ENCODE measurements around the gene MKI67. TPM values are rescaled to one million over a fixed set of nuclear protein-coding genes. Genes with fewer than 3 reads are reported as not detected.

The MKI67 gene
- total RNA-seq, 1 donor from 2014 or later, result 5.6 TPM

- Histone ChIP-seq H3K27me3 (ENCODE audit: control insufficient read depth, insufficient read depth, low read length) (no peaks in the 10 kb centered on the region), H3K4me3 (ENCODE audit: low read depth, low read length) (no peak overlapping the region), H3K36me3 (ENCODE audit: control insufficient read depth, insufficient read depth, low read length) (no peaks in the 10 kb centered on the region)
- no peak for DNase-seq (ENCODE audit: low read depth)
- TF ChIP-seq, protein P1, sequence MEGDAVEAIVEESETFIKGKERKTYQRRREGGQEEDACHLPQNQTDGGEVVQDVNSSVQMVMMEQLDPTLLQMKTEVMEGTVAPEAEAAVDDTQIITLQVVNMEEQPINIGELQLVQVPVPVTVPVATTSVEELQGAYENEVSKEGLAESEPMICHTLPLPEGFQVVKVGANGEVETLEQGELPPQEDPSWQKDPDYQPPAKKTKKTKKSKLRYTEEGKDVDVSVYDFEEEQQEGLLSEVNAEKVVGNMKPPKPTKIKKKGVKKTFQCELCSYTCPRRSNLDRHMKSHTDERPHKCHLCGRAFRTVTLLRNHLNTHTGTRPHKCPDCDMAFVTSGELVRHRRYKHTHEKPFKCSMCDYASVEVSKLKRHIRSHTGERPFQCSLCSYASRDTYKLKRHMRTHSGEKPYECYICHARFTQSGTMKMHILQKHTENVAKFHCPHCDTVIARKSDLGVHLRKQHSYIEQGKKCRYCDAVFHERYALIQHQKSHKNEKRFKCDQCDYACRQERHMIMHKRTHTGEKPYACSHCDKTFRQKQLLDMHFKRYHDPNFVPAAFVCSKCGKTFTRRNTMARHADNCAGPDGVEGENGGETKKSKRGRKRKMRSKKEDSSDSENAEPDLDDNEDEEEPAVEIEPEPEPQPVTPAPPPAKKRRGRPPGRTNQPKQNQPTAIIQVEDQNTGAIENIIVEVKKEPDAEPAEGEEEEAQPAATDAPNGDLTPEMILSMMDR (IDR thresholded peaks at IDR 0.05; ENCODE audit: insufficient read depth, low read length, poor library complexity, severe bottlenecking), result no peak
These were observed 65.6 kb downstream of the MKI67 start for GRCh38 chr10:128060341-128061250.

DNA sequence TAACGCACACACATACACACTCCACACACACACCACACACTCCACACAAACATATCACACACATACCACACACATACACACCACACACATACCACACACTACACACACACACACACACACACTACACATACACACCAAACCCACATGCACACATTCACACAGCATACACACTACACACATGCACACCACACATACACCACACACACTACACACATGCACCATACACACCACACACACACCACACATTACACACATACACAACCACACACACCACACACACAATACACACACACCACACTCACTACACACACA, 66.3 kb downstream of the MKI67 start:
- DNase-seq (ENCODE audit: low read depth), result no peak
- no peaks in the 10 kb centered on the region for H3K36me3 ChIP-seq (ENCODE audit: control insufficient read depth, insufficient read depth, low read length)
- TF ChIP-seq, protein P1 (IDR thresholded peaks at IDR 0.05; ENCODE audit: insufficient read depth, low read length, poor library complexity, severe bottlenecking), result no peak
- H3K4me3 ChIP-seq (ENCODE audit: low read depth, low read length), result no peak overlapping the region
- H3K27me3 ChIP-seq (ENCODE audit: control insufficient read depth, insufficient read depth, low read length), result no peaks in the 10 kb centered on the region

DNA sequence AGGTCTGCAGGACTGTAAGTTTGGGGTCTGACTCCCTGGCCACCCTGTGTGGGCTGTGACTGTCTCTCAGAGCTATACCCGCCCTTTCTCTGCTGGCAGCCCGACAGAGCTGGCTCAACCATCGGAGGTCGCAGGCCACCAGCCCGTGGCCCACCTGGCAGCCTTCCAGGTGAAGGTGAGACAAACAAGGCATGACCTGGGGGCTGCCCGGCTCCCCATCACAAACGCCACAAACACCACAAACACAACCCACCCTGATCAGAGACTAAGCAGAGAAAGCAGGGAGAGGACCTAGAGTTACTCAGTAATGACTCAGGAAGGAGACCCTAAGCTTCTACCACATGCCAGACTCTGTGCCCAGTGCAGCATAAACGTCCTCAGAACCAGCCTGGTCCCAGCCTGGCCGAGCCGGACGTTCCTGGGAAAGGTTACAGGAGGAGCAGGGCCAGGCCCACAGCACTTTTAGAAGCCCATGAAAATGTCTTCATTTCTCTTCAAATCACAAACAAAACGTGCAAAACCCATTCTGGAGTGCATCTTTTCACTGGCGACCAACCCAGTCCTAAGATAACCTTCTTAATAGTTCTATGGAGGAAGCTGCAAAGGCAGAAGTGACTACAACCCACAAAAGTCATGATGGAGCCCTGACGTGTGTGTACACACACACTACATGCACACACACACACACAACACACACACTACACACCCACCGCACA, 66.8 kb downstream of the MKI67 start:
- no peak for DNase-seq (ENCODE audit: low read depth)
- TF ChIP-seq, protein P1 (IDR thresholded peaks at IDR 0.05; ENCODE audit: insufficient read depth, low read length, poor library complexity, severe bottlenecking), result no peak
- Histone ChIP-seq H3K4me3 (ENCODE audit: low read depth, low read length) (no peak overlapping the region), H3K36me3 (ENCODE audit: control insufficient read depth, insufficient read depth, low read length) (no peaks in the 10 kb centered on the region), H3K27me3 (ENCODE audit: control insufficient read depth, insufficient read depth, low read length) (no peaks in the 10 kb centered on the region)

DNA sequence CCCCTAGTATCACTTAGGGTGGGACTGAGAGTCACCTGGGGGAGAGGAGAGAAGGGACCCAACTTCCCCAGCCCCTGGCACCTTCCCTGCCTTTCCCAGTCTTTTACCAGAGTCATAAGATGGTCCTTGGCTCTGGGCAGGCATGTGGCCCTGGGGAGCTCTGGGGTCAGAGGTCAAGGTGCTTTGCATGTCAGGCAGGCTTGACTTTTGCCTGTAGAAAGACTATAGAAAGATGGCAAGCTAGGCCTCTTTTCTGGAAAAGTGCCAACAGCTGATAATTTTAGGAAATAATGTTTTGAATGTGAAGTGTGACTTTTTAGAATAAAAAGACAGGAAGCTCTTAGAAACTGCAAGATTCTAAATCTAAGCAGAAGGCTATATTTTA, 67.5 kb downstream of the MKI67 start:
- TF ChIP-seq, protein P1 (IDR thresholded peaks at IDR 0.05; ENCODE audit: insufficient read depth, low read length, poor library complexity, severe bottlenecking), result no peak
- Histone ChIP-seq H3K4me3 (ENCODE audit: low read depth, low read length) (no peak overlapping the region), H3K36me3 (ENCODE audit: control insufficient read depth, insufficient read depth, low read length) (no peaks in the 10 kb centered on the region), H3K27me3 (ENCODE audit: control insufficient read depth, insufficient read depth, low read length) (no peaks in the 10 kb centered on the region)
- DNase-seq (ENCODE audit: low read depth), result no peak

DNA sequence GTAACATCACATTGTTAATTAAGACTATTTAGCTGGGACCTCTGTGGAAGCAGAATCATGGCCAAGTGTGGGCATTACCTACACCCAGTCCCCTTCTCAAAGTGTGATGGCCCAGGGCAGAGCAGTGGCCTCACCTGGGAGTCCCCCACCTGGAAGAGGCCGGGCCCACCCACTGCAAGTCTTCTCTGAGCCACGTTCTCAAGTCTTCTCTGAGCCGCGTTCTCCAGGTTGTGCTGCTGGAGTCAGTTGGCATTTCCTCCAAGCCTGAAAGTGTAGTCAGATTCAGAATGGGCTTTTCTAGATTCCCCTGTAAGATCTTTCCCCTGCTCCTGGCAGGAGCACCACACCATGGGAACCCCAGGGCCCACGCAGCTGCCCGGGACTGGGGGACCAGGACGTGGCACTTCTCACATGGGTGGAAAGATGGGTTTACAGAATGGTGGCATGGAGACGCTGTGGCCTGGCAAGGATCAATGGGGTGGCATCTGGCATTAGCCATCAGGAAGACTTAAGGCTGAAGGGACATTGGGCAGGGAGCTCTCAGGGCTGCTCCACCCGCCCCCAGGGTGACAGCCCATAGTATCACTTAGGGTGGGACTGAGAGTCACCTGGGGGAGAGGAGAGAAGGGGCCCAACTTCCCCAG, 68.0 kb downstream of the MKI67 start:
- Histone ChIP-seq H3K27me3 (ENCODE audit: control insufficient read depth, insufficient read depth, low read length) (no peaks in the 10 kb centered on the region), H3K4me3 (ENCODE audit: low read depth, low read length) (no peak overlapping the region), H3K36me3 (ENCODE audit: control insufficient read depth, insufficient read depth, low read length) (no peaks in the 10 kb centered on the region)
- TF ChIP-seq, protein P1 (IDR thresholded peaks at IDR 0.05; ENCODE audit: insufficient read depth, low read length, poor library complexity, severe bottlenecking), result no peak
- DNase-seq (ENCODE audit: low read depth), result no peak

All from kidney epithelial cell (primary cell).